NCI-H1436 treated with DMSO at 0.1 percent for 48 hours (cell line): ENCODE data around the gene FSD1.
"Not testable (repeated sequence)": the region's sequence is repeated elsewhere in the genome, so short reads cannot be mapped to it uniquely, and the experiment has no call there.

Source experiments
- DNase-seq: peaks from one replicate; lab custom pipeline; 2025; lab: John Stamatoyannopoulos, UW

The FSD1 gene

DNA sequence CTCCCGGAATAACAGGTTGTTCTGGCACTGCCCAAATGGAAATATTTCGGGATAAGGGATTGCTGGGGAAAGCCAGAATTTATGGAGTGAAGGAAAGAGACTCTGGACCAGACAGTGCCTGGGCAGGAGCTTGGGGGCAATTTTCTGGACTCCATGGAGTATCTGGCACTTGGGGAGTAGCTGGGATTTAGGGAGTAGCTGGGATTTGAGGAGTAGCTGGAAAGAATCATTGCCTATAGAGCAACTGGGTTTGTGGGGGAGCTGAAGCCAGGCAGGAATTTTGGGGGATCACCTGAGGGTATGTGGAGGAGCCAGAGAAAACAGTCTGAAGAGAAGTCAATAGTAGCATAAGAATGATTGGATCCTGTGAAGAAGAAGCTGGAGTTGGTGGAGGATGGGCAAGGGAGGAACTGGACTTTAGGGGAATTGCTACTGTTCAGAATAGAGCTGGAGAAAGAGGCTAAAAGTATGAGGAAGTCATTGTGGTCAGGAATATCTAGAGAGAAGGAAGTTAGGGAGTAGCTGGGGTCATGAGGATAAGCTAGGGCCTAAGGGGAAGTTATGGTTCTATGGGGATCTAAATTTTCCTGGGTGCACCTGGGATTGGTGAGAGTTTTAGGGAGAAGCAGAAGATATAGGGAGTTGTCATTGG lies 14.8 kb downstream of the FSD1 start:
- DNase-seq = no peak

DNA sequence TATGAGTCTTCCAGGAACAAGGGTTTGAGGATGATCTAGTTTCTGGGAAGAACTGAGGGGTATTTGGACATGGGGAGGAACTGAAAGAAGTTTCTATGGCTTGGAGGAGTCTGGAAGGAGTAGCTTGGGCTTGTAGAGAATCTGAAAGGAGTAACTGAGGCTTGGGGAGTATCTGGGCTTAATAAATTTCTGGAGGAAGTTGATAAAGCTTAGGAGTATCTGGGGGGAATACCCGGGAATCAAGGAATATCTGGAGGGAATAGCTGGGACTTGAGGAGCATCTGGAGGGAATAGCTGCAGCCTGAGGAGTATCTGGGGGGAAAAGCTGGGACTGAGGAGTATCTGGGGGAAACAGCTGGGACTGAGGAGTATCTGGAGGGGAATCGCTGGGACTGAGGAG lies 16.0 kb downstream of the FSD1 start:
- no peak for DNase-seq

DNA sequence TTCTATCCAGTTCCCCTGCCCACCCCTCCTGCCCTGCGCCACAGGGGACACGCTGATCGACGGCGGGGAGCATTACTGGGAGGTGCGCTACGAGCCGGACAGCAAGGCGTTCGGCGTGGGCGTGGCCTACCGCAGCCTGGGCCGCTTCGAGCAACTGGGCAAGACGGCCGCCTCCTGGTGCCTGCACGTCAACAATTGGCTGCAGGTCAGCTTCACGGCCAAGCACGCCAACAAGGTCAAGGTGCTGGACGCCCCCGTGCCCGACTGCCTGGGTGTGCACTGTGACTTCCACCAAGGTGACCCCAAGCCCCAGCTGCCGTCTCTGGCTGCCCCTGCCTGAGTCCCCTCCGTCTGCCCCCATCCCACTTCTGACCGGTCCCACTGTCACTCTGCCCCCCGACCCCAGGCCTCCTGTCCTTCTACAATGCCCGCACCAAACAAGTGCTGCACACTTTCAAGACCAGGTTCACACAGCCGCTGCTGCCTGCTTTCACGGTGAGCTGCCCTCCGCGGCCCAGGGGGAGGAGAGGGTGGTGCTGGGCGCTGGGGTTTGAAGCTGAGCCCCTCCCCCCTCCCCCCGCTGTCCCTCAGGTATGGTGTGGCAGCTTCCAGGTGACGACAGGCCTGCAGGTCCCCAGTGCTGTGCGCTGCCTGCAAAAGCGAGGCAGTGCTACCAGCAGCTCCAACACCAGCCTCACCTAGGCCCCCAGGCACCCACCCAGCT lies 18.7 kb downstream of the FSD1 start:
- no peak for DNase-seq

DNA sequence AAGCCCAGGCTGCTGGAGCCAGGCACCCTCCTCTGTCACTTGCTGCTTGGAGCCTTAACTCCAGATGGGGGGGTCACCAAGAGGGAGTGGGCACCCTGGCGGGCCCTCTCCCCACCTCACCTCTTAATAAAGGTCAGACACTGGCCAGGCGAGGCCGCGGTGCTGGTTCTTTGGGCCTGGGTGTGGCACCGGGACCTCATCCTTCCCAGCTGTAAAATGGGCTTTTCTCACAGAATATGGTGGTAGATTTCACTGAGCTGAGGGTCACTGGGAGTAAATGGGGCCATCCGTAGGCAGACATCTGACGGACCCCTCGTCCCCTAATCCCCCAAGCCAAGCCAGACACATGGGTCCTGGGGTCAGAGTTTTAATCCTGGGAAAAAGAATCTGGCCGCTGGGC lies 19.3 kb downstream of the FSD1 start:
- no peak for DNase-seq

DNA sequence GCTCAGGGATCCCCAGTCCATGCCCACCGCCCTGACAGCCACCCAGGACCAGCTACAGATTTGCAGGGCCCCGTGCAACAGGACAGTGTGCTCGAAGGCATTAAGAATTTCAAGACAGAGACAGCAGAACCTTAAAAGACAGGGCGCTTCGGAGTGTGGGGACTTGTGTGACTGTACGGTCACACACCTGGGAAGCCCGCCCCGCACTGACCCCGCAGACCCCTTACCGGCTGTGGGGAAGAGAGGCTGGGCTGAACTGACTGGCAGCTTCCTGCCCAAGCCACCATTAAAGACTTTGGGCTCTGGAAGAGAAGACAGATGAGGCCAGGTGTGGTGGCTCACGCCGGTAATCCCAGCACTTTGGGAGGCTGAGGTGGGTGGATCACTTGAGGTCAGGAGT lies 19.8 kb downstream of the FSD1 start:
- DNase-seq = no peak

DNA sequence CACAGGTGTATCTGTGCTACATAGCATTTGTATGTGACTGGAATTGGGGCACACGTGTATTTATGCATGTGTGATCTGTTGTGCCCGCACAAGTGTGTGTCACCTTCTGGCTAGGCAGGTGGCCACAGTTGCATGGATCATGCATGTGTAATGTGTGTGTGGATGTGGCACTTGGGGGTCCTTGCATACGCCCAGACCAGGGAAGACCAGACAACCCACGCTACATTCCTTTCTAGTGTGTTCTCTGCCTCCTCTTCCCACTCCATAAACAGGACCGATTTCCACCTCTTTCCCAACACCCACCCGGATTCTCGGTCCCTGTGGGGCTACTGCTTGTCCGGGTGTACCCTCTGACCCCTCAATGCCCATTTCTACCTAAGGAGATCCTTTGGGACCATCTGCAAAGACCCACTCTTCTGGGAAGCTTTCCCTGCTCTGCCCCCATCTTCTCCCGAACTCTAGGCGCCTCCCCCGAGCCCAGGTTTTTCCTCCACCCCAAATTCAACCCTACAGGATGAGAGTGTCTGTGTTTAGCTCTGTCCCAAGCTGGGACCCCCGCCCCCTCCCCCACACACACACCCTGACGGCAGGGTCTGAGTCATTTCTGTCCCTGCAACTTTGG lies 21.9 kb downstream of the FSD1 start:
- DNase-seq = no peak

DNA sequence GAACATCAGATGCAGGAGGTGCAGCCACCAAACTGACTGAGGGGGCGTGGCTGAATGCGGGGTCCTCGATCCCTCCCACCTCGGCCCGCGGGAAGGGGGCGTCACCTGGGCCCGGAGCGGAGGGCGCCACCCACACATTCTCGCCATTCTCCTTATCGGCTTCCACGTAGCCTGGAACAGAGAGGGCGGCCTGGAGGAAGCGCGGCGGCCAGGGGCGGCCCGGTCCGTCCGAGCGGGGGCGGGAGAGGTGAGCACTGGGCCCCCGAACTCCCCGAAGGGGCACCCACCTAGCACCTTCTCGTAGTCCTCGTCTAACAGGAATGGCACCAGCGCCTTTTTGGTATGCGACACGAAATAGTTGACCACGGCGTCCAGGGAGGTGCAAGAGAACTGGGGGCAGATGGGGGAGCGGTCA lies 22.4 kb downstream of the FSD1 start:
- no peak for DNase-seq

DNA sequence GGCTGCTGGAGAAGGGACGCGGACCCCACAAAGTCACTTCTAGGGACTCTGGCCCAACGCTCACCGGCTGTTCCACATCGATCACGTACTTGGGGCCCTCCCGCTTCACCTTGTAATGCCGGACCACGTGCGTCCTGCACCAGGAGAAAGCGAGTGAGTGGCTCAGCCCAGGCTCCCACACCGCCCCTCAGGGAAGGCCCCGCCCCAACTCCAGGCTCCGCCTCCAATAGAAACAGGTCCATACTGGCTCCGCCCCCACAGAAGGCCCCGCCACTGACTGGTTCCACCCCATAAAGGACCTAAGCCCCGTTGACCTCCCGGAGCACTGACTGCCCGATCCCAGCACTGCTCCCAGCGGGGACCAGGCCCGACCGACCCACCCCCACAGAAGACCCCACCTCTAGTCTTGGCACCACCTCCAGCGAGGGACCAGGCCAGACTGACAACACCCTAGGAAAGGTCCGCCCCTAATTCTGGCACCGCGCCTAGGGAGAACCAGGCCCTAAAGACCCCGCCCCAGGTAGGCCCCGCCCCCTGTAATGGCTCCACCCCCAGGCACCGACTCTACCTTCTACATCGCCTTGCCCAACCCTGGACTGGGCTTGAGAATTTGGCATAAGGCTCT lies 23.0 kb downstream of the FSD1 start:
- DNase-seq = no peak

DNA sequence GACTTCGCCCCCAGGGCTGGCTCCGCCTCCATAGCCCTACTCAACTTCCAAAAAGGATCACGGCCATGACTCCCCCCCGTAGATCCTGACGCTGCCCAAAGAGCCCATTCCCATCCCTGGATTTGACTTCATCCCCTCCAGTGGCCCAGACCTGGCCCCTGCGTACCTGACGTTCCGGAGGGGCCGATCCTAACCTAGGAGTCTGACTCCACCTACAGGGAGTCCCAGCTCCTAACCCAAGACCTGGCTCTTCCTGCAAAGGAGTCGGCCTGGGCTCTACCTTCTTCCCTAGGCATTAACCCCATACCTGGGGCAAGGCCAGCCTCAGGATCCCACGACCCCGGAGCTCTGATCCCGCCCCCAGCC lies 23.5 kb downstream of the FSD1 start:
- no peak for DNase-seq

DNA sequence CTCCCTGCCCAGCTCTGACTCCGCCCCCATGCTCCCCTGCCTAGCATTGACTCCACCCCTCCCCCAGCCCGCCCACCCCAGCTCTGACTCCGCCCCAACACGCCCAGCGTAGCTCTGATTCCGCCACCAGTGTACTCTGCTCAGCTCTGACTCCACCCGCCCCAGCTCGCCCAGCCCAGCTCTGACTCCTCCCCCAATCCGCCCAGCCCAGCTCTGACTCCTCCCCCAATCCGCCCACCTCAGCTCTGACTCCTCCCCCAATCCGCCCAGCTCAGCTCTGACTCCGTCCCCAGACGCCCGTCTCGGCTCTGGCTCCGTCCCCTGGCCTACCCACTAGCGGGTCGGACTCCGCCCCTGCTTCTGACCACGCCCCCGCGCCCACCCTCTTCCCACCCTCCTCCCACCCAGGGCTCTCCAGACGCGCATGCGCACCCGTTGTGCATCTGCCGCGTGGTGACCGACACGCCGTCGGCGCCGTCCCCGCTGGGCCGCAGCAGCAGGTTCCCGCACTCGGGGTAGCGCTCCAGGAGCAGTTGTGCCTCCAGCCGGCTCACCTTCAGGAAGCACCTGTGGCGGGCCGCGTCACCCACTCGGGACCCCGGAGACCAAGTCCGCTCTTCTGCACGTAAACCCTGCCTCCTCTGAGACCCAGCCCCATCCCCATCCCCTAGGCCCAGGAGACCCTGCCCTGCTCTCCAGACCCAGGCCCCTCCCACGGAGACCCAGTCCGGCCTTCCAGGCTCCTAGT lies 24.0 kb downstream of the FSD1 start:
- DNase-seq = peak; percentile 59

DNA sequence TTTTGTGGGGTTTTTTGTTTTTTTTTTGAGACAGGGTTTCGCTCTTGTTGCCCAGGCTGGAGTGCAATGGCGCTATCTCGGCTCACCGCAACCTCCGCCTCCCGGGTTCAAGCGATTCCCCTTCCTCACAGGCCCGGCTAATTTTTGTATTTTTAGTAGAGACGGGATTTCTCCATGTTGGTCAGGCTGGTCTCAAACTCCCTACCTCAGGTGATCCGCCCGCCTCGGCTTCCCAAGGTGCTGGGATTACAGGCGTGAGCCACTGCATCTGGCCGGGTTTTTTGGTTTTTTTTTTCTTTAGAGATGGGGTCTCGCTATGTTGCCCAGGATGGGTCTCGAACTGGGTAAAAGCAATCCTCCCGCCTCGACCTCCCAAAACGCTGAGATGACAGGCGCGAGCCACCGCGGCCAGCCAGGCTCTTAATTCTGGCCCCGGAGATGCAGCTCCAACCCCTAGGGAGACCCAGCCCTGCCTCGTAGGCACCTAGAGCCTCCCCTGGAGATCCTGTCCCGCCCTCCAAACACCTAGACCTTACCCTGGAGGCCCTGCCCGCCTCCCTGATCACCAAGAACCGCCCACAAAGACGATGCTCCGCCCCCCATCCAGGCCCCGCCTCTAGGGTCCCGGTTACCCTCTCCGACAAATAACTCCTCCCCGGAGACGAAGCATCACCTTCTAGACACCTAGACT lies 24.7 kb downstream of the FSD1 start:
- DNase-seq = not testable (repeated sequence)

DNA sequence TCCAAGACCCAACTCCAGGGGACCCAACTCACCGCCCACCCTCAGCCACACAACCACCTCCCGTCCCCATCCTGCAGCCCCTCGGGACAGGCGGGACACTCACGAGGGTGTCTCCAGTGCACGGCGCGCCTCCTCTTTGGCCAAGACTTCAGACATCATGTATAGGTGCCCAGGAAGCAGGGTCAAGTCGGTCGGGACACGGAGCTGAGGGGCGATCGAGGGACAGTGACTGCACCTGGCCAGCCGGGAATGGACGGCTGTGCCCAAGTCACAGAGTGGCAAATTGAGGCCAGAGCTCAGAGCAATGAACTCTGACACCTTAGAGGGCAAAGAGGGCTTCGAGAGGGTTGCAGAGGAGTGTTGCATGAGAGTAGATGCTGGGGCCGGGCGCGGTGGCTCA lies 25.5 kb downstream of the FSD1 start:
- DNase-seq = no peak

DNA sequence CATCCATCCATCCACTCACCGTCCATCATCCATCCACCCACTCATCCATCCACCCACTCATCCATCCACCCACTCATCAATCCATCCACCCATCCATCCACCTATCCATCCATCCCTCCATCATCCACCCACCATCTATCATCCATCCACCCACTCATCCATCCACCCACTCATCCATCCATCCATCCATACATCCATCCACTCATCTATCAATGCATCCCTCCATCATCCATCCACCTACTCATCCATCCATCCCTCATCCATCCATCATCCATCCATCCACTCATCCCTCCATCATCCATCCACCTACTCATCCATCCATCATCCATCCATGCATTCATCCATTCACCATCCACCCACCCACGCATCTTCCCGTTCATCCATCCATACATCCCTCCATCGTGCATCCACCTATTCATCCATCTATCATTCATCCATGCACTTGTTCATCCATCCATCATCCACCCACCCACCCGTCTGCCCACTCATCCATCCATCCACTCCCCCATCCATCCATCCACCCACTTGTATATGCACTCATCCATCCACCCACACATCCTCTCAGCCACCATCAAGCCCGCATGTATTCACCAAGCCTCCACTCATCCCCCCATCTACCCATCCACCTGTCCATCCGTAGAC lies 30.7 kb downstream of the FSD1 start:
- DNase-seq = no peak

DNA sequence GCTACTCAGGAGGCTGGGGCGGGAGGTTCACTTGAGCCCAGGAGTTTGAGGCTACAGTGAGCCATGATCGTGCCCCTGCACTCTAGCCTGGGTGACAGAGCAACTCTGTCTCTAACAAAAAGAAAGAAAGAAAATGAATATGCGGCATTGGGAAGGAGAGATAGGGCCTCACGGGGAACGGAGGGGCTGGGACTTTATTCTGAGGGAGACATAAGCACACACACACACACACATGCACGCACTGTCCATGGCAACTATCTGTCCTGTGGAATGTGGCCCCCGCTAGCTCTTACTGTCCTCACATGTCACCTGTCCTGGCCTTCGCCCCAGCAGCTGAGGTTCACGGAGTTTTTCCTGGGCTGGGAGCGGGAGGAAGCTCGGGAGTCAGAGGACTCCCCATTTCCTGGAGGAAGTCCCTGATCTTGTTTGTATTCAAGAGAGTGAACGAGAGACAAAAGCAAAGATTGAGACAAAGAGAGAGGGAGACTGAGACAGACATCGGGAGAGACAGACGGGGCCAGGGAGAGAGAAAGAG lies 33.6 kb downstream of the FSD1 start:
- DNase-seq = no peak

DNA sequence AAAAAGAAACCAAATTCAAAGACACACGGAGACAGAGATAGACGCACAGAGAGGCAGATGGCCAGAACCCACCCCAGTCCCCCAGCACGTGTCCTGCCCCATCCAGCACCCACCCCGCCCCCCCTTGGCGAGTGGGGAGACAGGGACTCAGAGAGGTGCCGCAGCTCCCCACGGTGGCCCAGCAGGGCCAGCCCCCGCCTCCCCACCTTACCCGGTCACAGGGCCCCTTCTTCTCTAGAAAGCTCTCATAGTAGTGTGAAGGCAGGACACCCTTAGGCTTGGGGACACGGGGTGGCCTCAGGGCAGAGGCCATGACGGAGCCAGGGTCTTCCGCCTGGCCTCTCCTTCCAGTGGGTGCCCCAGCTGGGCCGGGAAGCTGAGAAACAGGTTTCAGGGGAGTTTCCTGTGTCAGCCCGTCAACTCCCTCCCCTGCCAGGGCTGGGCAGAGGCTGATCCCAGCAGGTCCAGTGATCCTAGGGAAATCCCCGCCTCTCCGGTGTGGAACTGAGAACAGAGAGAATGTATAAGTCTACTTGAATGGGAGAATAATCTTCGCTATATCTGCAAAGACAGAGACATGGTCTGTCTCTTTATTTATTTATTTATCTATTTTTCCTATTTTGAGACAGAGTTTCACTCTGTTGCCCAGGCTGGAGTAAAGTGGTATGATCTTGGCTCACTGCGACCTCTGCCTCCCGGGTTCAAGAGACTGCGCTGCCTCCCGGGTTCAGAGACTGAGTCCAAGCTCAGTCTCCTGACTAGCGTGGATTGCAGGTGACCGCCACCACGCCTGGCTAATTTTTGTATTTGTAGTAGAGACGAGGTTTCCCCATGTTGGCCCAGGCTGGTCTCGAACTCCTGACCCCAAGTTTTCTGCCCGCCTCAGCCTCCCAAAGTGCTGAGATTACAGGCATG lies 34.3 kb downstream of the FSD1 start, which contains the start of gene STAP2:
TSS of gene STAP2 (minus strand) at position 387 of the 915 bp plus-strand sequence. CDS start at position 313, 74 bp downstream.
- no peak for DNase-seq

DNA sequence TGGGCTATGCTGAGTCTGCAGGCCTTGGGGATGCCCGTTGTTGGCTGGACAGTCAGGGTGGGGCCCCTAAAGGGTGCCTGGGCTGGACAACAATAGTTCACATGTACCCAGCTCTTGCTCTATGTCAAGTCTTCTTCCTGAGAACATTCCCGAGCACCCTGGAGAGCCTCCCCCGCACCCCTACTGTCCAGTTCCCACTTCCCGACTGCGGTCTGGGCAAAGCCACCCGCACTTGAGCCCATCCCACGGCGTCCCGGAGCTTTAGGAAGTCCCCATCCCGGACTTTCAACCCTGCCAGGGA lies 37.9 kb downstream of the FSD1 start:
- no peak for DNase-seq

DNA sequence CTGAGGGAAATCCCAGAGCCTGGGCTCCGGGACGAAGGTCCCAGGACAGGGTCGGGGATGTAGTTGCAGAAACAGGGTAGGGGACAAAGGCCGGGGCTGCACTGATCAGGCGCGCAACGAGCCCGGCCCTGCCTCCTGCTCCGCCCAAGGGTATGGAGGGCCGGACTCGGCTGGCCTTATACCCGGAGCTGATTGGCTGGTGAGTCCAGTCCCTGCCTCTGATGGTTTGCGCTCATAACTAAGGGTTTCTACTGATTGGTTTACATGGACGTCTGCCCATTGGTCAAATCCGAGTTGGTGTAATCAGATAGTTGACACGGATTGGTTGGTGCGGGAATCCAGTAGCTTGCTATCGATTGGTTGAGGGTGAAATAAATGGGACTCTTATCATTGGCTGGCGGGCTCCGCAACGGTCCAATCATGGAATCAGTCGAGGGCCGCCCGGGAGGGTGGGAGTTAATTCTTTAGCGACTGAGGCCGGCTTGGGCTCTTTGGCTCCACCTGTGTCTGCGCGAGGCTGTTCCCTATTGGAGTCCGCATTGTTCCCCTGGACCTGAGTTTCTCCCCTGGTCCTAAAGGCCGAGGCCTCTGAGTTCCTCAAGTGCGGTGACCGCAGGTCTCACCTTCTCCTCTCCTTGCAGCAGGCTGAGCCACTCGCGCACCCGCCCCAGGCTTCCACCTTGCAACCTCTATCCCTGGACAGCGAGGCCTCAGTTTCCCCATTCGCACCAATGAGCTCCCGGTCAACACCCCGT lies 38.4 kb downstream of the FSD1 start:
- peak; percentile 100 for DNase-seq

DNA sequence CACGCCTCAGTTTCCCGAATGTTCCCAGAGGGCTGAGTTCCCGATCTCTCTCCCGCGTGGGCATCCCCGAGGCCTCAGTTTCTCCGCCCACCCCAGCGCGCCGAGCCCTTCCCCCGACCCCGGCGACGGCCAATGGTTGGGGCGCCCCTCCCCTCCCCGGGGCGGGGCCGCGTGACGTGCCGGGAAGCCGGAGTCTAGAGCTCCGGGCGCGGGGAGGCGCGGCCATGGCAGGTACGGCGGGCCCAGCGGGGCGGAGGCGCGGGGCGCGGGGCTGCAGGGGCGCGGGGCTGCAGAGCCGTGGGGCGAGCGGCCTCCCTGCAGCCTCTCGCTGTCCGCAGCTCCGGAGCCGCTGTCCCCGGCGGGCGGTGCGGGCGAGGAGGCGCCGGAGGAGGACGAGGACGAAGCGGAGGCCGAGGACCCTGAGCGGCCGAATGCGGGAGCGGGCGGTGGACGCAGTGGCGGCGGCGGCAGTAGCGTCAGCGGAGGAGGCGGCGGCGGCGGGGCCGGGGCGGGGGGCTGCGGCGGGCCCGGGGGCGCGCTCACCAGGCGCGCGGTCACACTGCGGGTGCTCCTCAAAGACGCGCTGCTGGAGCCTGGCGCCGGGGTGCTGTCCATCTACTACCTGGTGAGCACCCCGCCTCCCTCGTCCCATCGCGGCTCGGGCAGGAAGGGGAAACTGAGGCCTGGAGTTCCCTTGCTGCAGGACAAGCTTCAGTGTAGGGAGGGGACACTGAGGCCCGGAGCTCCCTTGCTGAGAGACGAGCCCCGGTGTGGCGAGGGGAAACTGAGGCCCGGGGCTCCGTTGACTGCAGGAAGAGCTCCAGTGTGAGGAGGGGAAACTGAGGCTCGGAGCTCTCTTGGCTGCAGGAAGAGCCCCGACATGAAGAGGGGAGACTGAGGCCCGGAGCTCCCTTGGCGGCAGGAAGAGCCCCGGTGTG lies 39.2 kb downstream of the FSD1 start, which contains the start of gene MPND:
TSS of gene MPND (plus strand) at position 193 of the 938 bp plus-strand sequence. CDS start at position 225, 32 bp downstream.
- DNase-seq = peak; percentile 12
